ENCODE results near the gene ZC3H10. TPM values are rescaled to one million over a fixed set of nuclear protein-coding genes. Genes with fewer than 3 reads are reported as not detected.

Gene ZC3H10
- total and polyA plus RNA-seq, 2 of the 13 experiments (the other 11 are each of a cell fraction or from before 2014, with no cell fraction given), result 0.70 to 2.3 TPM

GRCh38 chr12:56081393-56082347 lies 36.4 kb upstream of the ZC3H10 start (continued):
- TF ChIP-seq HNF1B (CRISPR knock-in tag; IDR thresholded peaks at IDR 0.05), result peak; percentile 98
- TF ChIP-seq HDAC6 (IDR thresholded peaks at IDR 0.05; ENCODE audit: low read depth, low read length), result no peak
- peak; percentile 94 for TF ChIP-seq MIXL1 (CRISPR knock-in tag; IDR thresholded peaks at IDR 0.05)
- TF ChIP-seq TGIF2 (CRISPR knock-in tag; IDR thresholded peaks at IDR 0.05), result peak; percentile 84; the same call in 1 of the 2 replicates
- TF ChIP-seq HOMEZ (CRISPR knock-in tag; IDR thresholded peaks at IDR 0.05; ENCODE audit: low read depth), result peak; percentile 88
- 0 out of 2 replicates have a peak, but pooled peaks have one; percentile 18 for TF ChIP-seq HCFC1 (IDR thresholded peaks at IDR 0.05; ENCODE audit: low read depth, low read length)
- peak; percentile 84 for TF ChIP-seq BRD4 (CRISPR knock-in tag; IDR thresholded peaks at IDR 0.05)
- no peak for TF ChIP-seq ZNF496 (CRISPR knock-in tag; IDR thresholded peaks at IDR 0.05; ENCODE audit: insufficient replicate concordance)
- peak; percentile 85 for TF ChIP-seq STAT6 (CRISPR knock-in tag; IDR thresholded peaks at IDR 0.05; ENCODE audit: borderline replicate concordance)
- peak; percentile 97 for TF ChIP-seq BCL6 (CRISPR knock-in tag; IDR thresholded peaks at IDR 0.05)
- TF ChIP-seq ZC3H4 (CRISPR knock-in tag; IDR thresholded peaks at IDR 0.05; ENCODE audit: borderline replicate concordance), result peak; percentile 97
- peak; percentile 7; the same call in 1 of the 2 replicates for TF ChIP-seq ZNF7 (CRISPR knock-in tag; IDR thresholded peaks at IDR 0.05)
- peak; percentile 70; the same call in 1 of the 2 replicates for TF ChIP-seq TFAP4 (IDR thresholded peaks at IDR 0.05; ENCODE audit: borderline replicate concordance, low read depth)
- 0 out of 2 replicates have a peak, but pooled peaks have one; percentile 9 for TF ChIP-seq AHDC1 (CRISPR knock-in tag; IDR thresholded peaks at IDR 0.05; ENCODE audit: borderline replicate concordance)
- TF ChIP-seq ZNF558 (CRISPR knock-in tag; IDR thresholded peaks at IDR 0.05; ENCODE audit: borderline replicate concordance), result 0 out of 2 replicates have a peak, but pooled peaks have one; percentile 64

All from HepG2 (cell line).